OCI-LY3 (cell line): ENCODE measurements around the gene ZNF580.
A peak's percentile ranks its signal among the peaks of the same experiment; 100 is the strongest.

Experiments
- H2AFZ ChIP-seq: fragments of 200-600, 300-600 bp; shearing (Covaris generic); 2 replicates; pipeline ENCODE4 v1.6.0; 2014; ENCODE audit warnings: antibody characterized with exemption, low read depth, low read length
- H3K27ac ChIP-seq: fragments of 200-600, 300-600 bp; sonication (generic); 2 replicates; pipeline ENCODE4 v1.5.1; 2014; ENCODE audit warnings: mild to moderate bottlenecking, low read length, moderate library complexity, mixed read lengths
- H3K27me3 ChIP-seq: fragments of 200-600, 300-600 bp; sonication (generic); 2 replicates; pipeline ENCODE4 v1.6.1; 2014; ENCODE audit warnings: low read depth, low read length, mixed read lengths
- H3K36me3 ChIP-seq: fragments of 200-600, 300-600 bp; sonication (generic); replicated peaks from 2 replicates; pipeline ENCODE3; 2014; ENCODE audit warnings: low read depth, low read length, mixed read lengths
- H3K4me1 ChIP-seq: fragments of 300-600, 200-600 bp; sonication (generic); 2 replicates; pipeline ENCODE4 v1.6.1; 2014; ENCODE audit warnings: low read length, mixed read lengths
- H3K4me2 ChIP-seq: fragments of 200-600, 300-600 bp; sonication (generic); 2 replicates; pipeline ENCODE4 v1.6.1; 2014; ENCODE audit warnings: low read length, mixed read lengths
- H3K4me3 ChIP-seq: fragments of 300-600, 200-600 bp; sonication (generic); 2 replicates; pipeline ENCODE4 v1.5.1; 2014; ENCODE audit warnings: antibody characterized with exemption, mild to moderate bottlenecking, low read length, moderate library complexity
- H3K79me2 ChIP-seq: fragments of 300-600, 200-600 bp; shearing (Covaris generic); 2 replicates; pipeline ENCODE4 v1.6.1; 2014; ENCODE audit warnings: mild to moderate bottlenecking, low read length, mixed read lengths
- H3K9ac ChIP-seq: fragments of 300-600, 200-600 bp; shearing (Covaris generic); 2 replicates; pipeline ENCODE4 v1.6.0; 2014; ENCODE audit warnings: mild to moderate bottlenecking, low read length, moderate library complexity
- H3K9me3 ChIP-seq: fragments of 200-600, 300-600 bp; shearing (Covaris generic); 2 replicates; pipeline ENCODE4 v1.6.1; 2014; ENCODE audit warnings: low read length, mixed read lengths; ENCODE audit not compliant: insufficient read depth
- H4K20me1 ChIP-seq: fragments of 200-600, 300-600 bp; sonication (generic); 2 replicates; pipeline ENCODE4 v1.6.1; 2016; ENCODE audit warnings: low read length, mixed read lengths; ENCODE audit not compliant: insufficient read depth
- CTCF ChIP-seq: fragments of 200-600, 300-600 bp; sonication (generic); IDR thresholded peaks from 2 replicates; pipeline ENCODE4 v1.5.1; 2014; ENCODE audit warnings: antibody characterized with exemption, low read length, low read depth
- EZH2phosphoT487 ChIP-seq: fragments of 200-600 bp; shearing (Covaris generic); IDR thresholded peaks from 2 replicates; pipeline ENCODE4 v1.6.1; 2018; ENCODE audit warnings: antibody characterized with exemption, mixed run types, low read depth

The ZNF580 gene

GRCh38 chr19:55658846-55659459, 18.2 kb downstream of the ZNF580 start:
- H3K4me2 ChIP-seq, result peak overlapping the region; percentile 98
- TF ChIP-seq EZH2phosphoT487, result no peak
- no peak for TF ChIP-seq CTCF

GRCh38 chr19:55659822-55660221, 19.0 kb downstream of the ZNF580 start:
- Histone ChIP-seq H3K4me2 (peak overlapping the region; percentile 98; the same call in 1 of the 2 replicates), H3K4me3 (no peak overlapping the region), H3K27ac (peak overlapping the region; percentile 29), H2AFZ (no peak overlapping the region), H3K79me2 (peaks cover 95% of the 10 kb centered on the region), H3K4me1 (peaks cover 29% of the 10 kb centered on the region), H3K9ac (peak overlapping the region; percentile 9; the same call in 1 of the 2 replicates), H4K20me1 (peaks cover 73% of the 10 kb centered on the region), H3K27me3 (no peaks in the 10 kb centered on the region), H3K36me3 (peaks cover 84% of the 10 kb centered on the region), H3K9me3 (no peaks in the 10 kb centered on the region)
- TF ChIP-seq CTCF (no peak), EZH2phosphoT487 (no peak)

More at GRCh38 chr19:55658846-55659459, 18.2 kb downstream of the ZNF580 start:
- peaks cover 66% of the 10 kb centered on the region for H4K20me1 ChIP-seq
- H3K9ac ChIP-seq, result peak overlapping the region; percentile 94; the same call in 1 of the 2 replicates
- no peaks in the 10 kb centered on the region for H3K27me3 ChIP-seq
- peaks cover 86% of the 10 kb centered on the region for H3K79me2 ChIP-seq
- peaks cover 78% of the 10 kb centered on the region for H3K36me3 ChIP-seq
- H3K9me3 ChIP-seq, result no peaks in the 10 kb centered on the region
- no peak overlapping the region for H2AFZ ChIP-seq
- peaks cover 29% of the 10 kb centered on the region for H3K4me1 ChIP-seq
- H3K4me3 ChIP-seq, result peak overlapping the region; percentile 88; the same call in 1 of the 2 replicates
- peak overlapping the region; percentile 90 for H3K27ac ChIP-seq

- Histone ChIP-seq H3K4me3 (no peak overlapping the region), H2AFZ (no peak overlapping the region), H3K9ac (no peak overlapping the region), H3K27me3 (no peaks in the 10 kb centered on the region), H3K9me3 (no peaks in the 10 kb centered on the region), H3K36me3 (peaks cover 87% of the 10 kb centered on the region), H4K20me1 (peaks cover 76% of the 10 kb centered on the region), H3K4me1 (peaks cover 29% of the 10 kb centered on the region), H3K4me2 (no peak overlapping the region), H3K27ac (no peak overlapping the region), H3K79me2 (peaks cover 98% of the 10 kb centered on the region)
- no peak for TF ChIP-seq CTCF
- no peak for TF ChIP-seq EZH2phosphoT487
Observed at GRCh38 chr19:55660404-55660803, 19.6 kb downstream of the ZNF580 start.

DNA sequence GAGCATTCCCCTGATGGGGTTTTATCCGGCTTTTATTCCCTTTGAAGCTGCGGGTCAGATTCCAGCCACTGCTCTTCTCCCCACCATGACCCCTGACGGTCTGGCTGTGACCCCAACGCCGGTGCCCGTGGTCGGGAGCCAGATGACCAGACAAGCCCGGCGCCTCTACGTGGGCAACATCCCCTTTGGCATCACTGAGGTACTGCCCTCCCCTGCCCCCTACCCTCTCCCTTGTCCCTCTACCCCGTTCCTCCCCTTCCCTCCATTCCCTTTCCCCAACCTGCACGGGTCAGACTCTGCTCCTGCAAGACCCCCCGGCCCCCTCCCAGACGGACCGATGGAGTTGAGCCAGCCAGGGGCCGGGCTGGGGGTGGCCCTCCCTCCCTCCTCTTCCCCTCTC, 20.2 kb downstream of the ZNF580 start:
- Histone ChIP-seq H3K4me2 (no peak overlapping the region), H3K4me1 (peaks cover 29% of the 10 kb centered on the region), H3K27ac (no peak overlapping the region), H3K9ac (no peak overlapping the region), H2AFZ (no peak overlapping the region), H3K27me3 (no peaks in the 10 kb centered on the region), H3K4me3 (no peak overlapping the region), H3K79me2 (peaks cover 98% of the 10 kb centered on the region), H4K20me1 (peaks cover 79% of the 10 kb centered on the region), H3K36me3 (peaks cover 85% of the 10 kb centered on the region), H3K9me3 (no peaks in the 10 kb centered on the region)
- TF ChIP-seq CTCF (no peak), EZH2phosphoT487 (no peak)
